ENCODE data around the gene EGLN3. TPM values are rescaled to one million over a fixed set of nuclear protein-coding genes. Genes with fewer than 3 reads are reported as not detected.

Gene EGLN3
- total RNA-seq, 1 experiment from 2014 or later = 23.6 TPM

DNA sequence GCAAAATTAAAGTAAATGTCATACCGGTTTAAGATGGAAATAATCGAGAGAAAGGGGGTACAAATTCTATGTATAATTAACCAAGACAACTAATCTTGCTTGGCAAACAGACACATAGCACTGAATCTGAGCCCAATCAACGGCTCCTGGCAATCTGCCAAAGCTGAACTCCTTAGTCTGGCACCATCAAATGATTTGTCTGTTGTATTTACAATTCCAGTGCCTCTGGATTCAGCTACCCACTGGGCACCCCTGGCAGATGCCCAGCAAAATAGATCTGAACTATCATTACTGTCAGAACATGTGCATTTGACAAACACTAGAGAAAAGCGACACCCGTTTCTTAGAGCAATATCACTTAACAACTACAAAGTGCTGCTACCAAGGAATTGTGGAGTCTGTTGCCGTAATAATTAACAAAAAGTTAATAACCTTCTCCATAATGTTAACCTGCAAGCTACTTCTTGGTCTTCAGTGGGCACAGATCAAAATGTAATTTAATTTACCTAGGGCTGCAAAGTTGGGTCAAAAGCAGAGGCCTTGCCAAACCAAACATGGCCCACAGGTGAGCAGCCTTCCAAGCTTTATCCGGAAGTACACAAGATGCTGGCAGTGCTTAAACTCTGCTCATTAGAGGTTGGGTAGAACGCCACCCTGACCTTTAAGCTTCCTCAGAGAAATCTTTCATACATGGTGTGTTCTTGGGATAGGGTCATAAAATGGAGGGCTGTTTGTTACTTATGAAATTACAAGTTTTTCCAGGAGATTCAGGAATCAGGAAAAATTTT is 7.6 kb downstream of the EGLN3 start:
- CTCF ChIA-PET = interaction anchor here (0.6 kb wide), 1 partner anchor 188 kb away, joined by 3 read pairs; no protein-coding TSS in a partner anchor
- BruUV-seq (replicated peaks) = no TSS peak

GRCh38 chr14:33941718-33942117 is 9.2 kb downstream of the EGLN3 start:
- H4K20me1 ChIP-seq (ENCODE audit: insufficient read depth) = no peaks in the 10 kb centered on the region
- TF ChIP-seq EZH2 (IDR thresholded peaks at IDR 0.05; ENCODE audit: low read depth) (no peak), CTCF (conservative IDR thresholded peaks at IDR 0.05) (no peak)
- no peaks in the 10 kb centered on the region for H3K9me2 ChIP-seq (ENCODE audit: insufficient read depth)
- H3K4me1 ChIP-seq (replicated peaks; ENCODE audit: insufficient read depth) = peaks cover 47% of the 10 kb centered on the region
- peaks cover 15% of the 10 kb centered on the region; the same call in 1 of the 2 replicates for H3F3A ChIP-seq (ENCODE audit: insufficient read depth, low read depth)
- no peak overlapping the region for H3K4me2 ChIP-seq
- H3K9me3 ChIP-seq (ENCODE audit: insufficient read depth, low read depth) = no peaks in the 10 kb centered on the region
- no peak overlapping the region for H3K27ac ChIP-seq
- no peak for DNase-seq
- intact Hi-C loops (cut with micrococcal nuclease; ENCODE audit: unreplicated experiment) = no loop called here
- BruUV-seq (replicated peaks) = no TSS peak
- ChIA-PET CTCF (interaction anchor here (1.3 kb wide), 1 partner anchor 157 kb away, joined by 5 read pairs; no protein-coding TSS in a partner anchor), POLR2A (ENCODE audit: unreplicated experiment) (interaction anchor here (0.6 to 0.7 kb wide), 3 partner anchors 111 to 1935 kb away, joined by 3 to 4 read pairs (median 3); no protein-coding TSS in a partner anchor)
- no peaks in the 10 kb centered on the region for H3K27me3 ChIP-seq (ENCODE audit: insufficient read depth, low read depth)
- no peaks in the 10 kb centered on the region for H3K36me3 ChIP-seq (ENCODE audit: low read depth)
- H3K4me3 ChIP-seq = no peak overlapping the region
- H3K79me2 ChIP-seq (ENCODE audit: low read depth) = peaks cover 83% of the 10 kb centered on the region
- H2AFZ ChIP-seq = no peak overlapping the region

More for the DNA sequence above, 7.6 kb downstream of the EGLN3 start:
- Histone ChIP-seq H3K9me2 (ENCODE audit: insufficient read depth) (no peaks in the 10 kb centered on the region), H4K20me1 (ENCODE audit: insufficient read depth) (no peaks in the 10 kb centered on the region), H3F3A (ENCODE audit: insufficient read depth, low read depth) (peaks cover 12% of the 10 kb centered on the region; the same call in 1 of the 2 replicates), H3K4me3 (no peak overlapping the region), H3K27ac (no peak overlapping the region), H3K27me3 (ENCODE audit: insufficient read depth, low read depth) (no peaks in the 10 kb centered on the region), H3K9me3 (ENCODE audit: insufficient read depth, low read depth) (no peaks in the 10 kb centered on the region), H2AFZ (no peak overlapping the region), H3K79me2 (ENCODE audit: low read depth) (peaks cover 86% of the 10 kb centered on the region), H3K36me3 (ENCODE audit: low read depth) (no peaks in the 10 kb centered on the region), H3K4me2 (no peak overlapping the region), H3K4me1 (replicated peaks; ENCODE audit: insufficient read depth) (peaks cover 43% of the 10 kb centered on the region)
- intact Hi-C loops (cut with micrococcal nuclease; ENCODE audit: unreplicated experiment) = no loop called here
- TF ChIP-seq CTCF (conservative IDR thresholded peaks at IDR 0.05) (no peak), EZH2 (IDR thresholded peaks at IDR 0.05; ENCODE audit: low read depth) (no peak)
- POLR2A ChIA-PET (ENCODE audit: unreplicated experiment) = interaction anchor here (0.6 kb wide), 1 partner anchor 138 kb away, joined by 3 read pairs; no protein-coding TSS in a partner anchor
- DNase-seq = no peak

- TF ChIP-seq CTCF (conservative IDR thresholded peaks at IDR 0.05) (no peak), EZH2 (IDR thresholded peaks at IDR 0.05; ENCODE audit: low read depth) (no peak)
- Histone ChIP-seq H3K36me3 (ENCODE audit: low read depth) (no peaks in the 10 kb centered on the region), H3K79me2 (ENCODE audit: low read depth) (peaks cover 78% of the 10 kb centered on the region), H3K4me1 (replicated peaks; ENCODE audit: insufficient read depth) (peaks cover 45% of the 10 kb centered on the region), H3F3A (ENCODE audit: insufficient read depth, low read depth) (peaks cover 15% of the 10 kb centered on the region; the same call in 1 of the 2 replicates), H3K27me3 (ENCODE audit: insufficient read depth, low read depth) (no peaks in the 10 kb centered on the region), H3K4me3 (no peak overlapping the region), H3K27ac (0 out of 2 replicates have a peak overlapping the region, but pooled peaks have one; percentile 85), H2AFZ (no peak overlapping the region), H4K20me1 (ENCODE audit: insufficient read depth) (no peaks in the 10 kb centered on the region), H3K9me3 (ENCODE audit: insufficient read depth, low read depth) (no peaks in the 10 kb centered on the region), H3K9me2 (ENCODE audit: insufficient read depth) (no peaks in the 10 kb centered on the region), H3K4me2 (no peak overlapping the region)
- no TSS peak for BruUV-seq (replicated peaks)
- DNase-seq = no peak
- ChIA-PET POLR2A (ENCODE audit: unreplicated experiment) (no interaction called here), CTCF (no interaction called here)
- intact Hi-C loops (cut with micrococcal nuclease; ENCODE audit: unreplicated experiment) = no loop called here
Measured at GRCh38 chr14:33940561-33941011, 10.3 kb downstream of the EGLN3 start.

All from PC-9 (cell line).